Measurements from ENCODE around the gene TPX2.

The TPX2 gene

DNA sequence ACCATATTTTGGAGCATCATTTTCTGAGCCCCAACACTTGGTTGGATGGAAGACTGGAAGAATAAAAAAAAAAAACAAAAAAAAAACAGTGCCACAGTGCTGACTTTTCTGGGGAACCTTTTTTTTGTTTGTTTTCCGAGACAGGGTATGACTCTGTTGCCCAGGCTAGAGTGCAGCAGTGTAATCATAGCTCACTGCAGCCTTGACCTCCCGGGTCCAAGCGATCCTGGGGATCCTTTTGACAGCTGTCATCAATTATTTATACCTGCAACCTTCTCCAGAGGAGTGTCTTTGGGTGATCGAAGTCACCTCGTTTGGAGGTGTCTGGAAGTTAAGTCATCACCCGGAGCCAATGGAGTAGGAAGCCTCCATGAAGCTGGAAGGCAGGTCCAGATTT lies 7.8 kb upstream of the TPX2 start:
- Histone ChIP-seq H2AFZ (ENCODE audit: low read depth, low read length, severe bottlenecking) (no peak overlapping the region), H3K9me3 (ENCODE audit: insufficient read depth, low read length) (no peaks in the 10 kb centered on the region), H3K4me2 (ENCODE audit: low read depth, low read length, poor library complexity, severe bottlenecking) (no peak overlapping the region), H3F3A (ENCODE audit: insufficient read depth) (no peaks in the 10 kb centered on the region), H3K4me3 (ENCODE audit: insufficient read depth, low read length, poor library complexity, severe bottlenecking) (no peak overlapping the region), H3K9ac (ENCODE audit: low read length) (no peak overlapping the region), H3K9me2 (replicated peaks; ENCODE audit: insufficient read depth, low read length) (no peaks in the 10 kb centered on the region), H4K20me1 (ENCODE audit: low read depth, low read length) (no peaks in the 10 kb centered on the region), H3K79me2 (ENCODE audit: insufficient read depth, low read length) (no peaks in the 10 kb centered on the region), H3K36me3 (ENCODE audit: low read length) (no peaks in the 10 kb centered on the region), H3K27me3 (ENCODE audit: low read length) (no peaks in the 10 kb centered on the region), H3K27ac (ENCODE audit: low read depth, low read length) (no peak overlapping the region)
- TF ChIP-seq EZH2phosphoT487 (conservative IDR thresholded peaks at IDR 0.05; ENCODE audit: low read length), result no peak
- TF ChIP-seq, protein P1, sequence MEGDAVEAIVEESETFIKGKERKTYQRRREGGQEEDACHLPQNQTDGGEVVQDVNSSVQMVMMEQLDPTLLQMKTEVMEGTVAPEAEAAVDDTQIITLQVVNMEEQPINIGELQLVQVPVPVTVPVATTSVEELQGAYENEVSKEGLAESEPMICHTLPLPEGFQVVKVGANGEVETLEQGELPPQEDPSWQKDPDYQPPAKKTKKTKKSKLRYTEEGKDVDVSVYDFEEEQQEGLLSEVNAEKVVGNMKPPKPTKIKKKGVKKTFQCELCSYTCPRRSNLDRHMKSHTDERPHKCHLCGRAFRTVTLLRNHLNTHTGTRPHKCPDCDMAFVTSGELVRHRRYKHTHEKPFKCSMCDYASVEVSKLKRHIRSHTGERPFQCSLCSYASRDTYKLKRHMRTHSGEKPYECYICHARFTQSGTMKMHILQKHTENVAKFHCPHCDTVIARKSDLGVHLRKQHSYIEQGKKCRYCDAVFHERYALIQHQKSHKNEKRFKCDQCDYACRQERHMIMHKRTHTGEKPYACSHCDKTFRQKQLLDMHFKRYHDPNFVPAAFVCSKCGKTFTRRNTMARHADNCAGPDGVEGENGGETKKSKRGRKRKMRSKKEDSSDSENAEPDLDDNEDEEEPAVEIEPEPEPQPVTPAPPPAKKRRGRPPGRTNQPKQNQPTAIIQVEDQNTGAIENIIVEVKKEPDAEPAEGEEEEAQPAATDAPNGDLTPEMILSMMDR (IDR thresholded peaks at IDR 0.05; ENCODE audit: insufficient read depth, low read length, poor library complexity, severe bottlenecking), result no peak

DNA sequence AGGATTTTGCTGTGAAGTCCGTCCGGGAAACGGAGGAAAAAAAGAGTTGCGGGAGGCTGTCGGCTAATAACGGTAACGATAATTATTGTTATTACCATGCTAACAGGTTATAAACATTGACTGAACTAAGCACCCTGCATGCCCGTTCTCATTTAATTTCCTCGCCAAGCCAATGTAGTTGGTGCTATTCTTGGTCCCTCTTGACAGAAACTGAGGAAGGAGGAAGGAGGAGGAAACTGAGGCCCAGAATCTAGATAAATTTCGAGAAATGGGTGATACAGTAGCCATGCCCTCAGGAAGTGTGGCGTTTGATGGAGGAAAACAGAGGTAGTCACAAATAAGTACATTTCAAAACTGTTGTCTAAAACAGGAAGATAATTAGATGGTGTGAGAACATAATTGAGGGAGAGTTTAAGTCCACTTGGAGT lies 474 bp downstream of the TPX2 start:
- TF ChIP-seq, protein P1 (IDR thresholded peaks at IDR 0.05; ENCODE audit: insufficient read depth, low read length, poor library complexity, severe bottlenecking), result no peak
- no peak for TF ChIP-seq EZH2phosphoT487 (conservative IDR thresholded peaks at IDR 0.05; ENCODE audit: low read length)
- peaks cover 54% of the 10 kb centered on the region for H3K79me2 ChIP-seq (ENCODE audit: insufficient read depth, low read length)
- peak overlapping the region; percentile 92 for H3K4me3 ChIP-seq (ENCODE audit: insufficient read depth, low read length, poor library complexity, severe bottlenecking)
- H3K9me2 ChIP-seq (replicated peaks; ENCODE audit: insufficient read depth, low read length), result no peaks in the 10 kb centered on the region
- no peaks in the 10 kb centered on the region for H3F3A ChIP-seq (ENCODE audit: insufficient read depth)
- no peaks in the 10 kb centered on the region for H3K9me3 ChIP-seq (ENCODE audit: insufficient read depth, low read length)
- peak overlapping the region; percentile 86 for H2AFZ ChIP-seq (ENCODE audit: low read depth, low read length, severe bottlenecking)
- peaks cover 8% of the 10 kb centered on the region for H3K36me3 ChIP-seq (ENCODE audit: low read length)
- peak overlapping the region; percentile 82 for H3K9ac ChIP-seq (ENCODE audit: low read length)
- peak overlapping the region; percentile 71 for H3K27ac ChIP-seq (ENCODE audit: low read depth, low read length)
- peaks cover 5% of the 10 kb centered on the region; the same call in 1 of the 2 replicates for H4K20me1 ChIP-seq (ENCODE audit: low read depth, low read length)
- H3K27me3 ChIP-seq (ENCODE audit: low read length), result no peaks in the 10 kb centered on the region
- peak overlapping the region; percentile 89 for H3K4me2 ChIP-seq (ENCODE audit: low read depth, low read length, poor library complexity, severe bottlenecking)

DNA sequence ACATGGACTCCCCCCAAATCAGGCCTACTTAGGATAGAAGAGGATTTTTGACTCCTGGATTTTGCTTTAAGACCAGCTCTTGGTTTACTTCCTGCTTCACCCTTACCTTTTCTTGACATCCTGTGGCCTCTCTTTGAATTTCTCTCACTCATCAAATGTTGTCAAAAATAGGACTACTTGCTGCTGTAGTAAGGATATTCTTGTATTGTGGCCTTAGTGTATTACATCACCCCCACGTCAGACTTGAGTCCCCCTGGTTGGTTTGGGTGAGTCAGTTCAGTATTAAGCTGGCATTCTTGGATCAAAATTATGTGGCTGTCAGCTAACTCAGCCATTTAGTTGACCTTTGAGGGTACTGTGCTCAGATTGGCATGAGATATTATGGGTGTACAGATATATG lies 1.1 kb downstream of the TPX2 start:
- Histone ChIP-seq H3F3A (ENCODE audit: insufficient read depth) (no peaks in the 10 kb centered on the region), H3K4me2 (ENCODE audit: low read depth, low read length, poor library complexity, severe bottlenecking) (peak overlapping the region; percentile 89), H3K79me2 (ENCODE audit: insufficient read depth, low read length) (peaks cover 61% of the 10 kb centered on the region), H3K27me3 (ENCODE audit: low read length) (no peaks in the 10 kb centered on the region), H3K36me3 (ENCODE audit: low read length) (peaks cover 12% of the 10 kb centered on the region), H3K9ac (ENCODE audit: low read length) (peak overlapping the region; percentile 82), H2AFZ (ENCODE audit: low read depth, low read length, severe bottlenecking) (no peak overlapping the region), H3K4me3 (ENCODE audit: insufficient read depth, low read length, poor library complexity, severe bottlenecking) (peak overlapping the region; percentile 92), H4K20me1 (ENCODE audit: low read depth, low read length) (peaks cover 5% of the 10 kb centered on the region; the same call in 1 of the 2 replicates), H3K27ac (ENCODE audit: low read depth, low read length) (peak overlapping the region; percentile 71), H3K9me2 (replicated peaks; ENCODE audit: insufficient read depth, low read length) (no peaks in the 10 kb centered on the region), H3K9me3 (ENCODE audit: insufficient read depth, low read length) (no peaks in the 10 kb centered on the region)
- no peak for TF ChIP-seq EZH2phosphoT487 (conservative IDR thresholded peaks at IDR 0.05; ENCODE audit: low read length)

DNA sequence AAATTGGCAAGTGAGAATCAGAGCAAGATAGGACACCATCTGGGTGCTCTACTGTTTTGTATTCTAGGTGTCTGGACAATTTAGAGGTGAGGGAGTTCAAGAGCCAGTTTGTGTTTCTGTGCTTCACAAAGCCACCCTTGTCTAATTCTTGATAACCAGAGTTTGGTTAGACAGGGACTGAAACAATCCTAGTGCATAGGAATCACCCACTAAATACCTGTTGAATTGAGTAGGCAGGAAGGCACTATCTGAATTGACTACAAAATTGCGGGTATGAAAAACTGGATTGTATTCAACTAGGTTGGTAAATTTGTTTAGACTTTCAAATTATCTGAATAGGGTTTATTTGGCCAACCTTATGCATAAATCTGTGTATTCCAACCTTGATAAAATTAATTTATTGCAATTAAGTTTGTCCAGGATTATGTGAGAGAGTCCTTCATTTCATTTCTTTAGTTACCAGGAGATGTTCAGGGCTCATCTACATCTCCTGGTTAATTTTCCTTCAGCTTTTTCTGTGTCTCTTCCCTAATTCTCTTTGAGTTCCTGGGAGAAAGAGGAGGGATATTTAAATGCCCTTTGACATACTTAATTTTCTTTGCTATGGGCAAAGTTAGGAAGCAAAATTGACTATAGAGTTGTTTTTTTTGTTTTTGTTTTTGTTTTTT lies 1.7 kb downstream of the TPX2 start:
- Histone ChIP-seq H3K9me3 (ENCODE audit: insufficient read depth, low read length) (no peaks in the 10 kb centered on the region), H3K4me2 (ENCODE audit: low read depth, low read length, poor library complexity, severe bottlenecking) (peak overlapping the region; percentile 89), H3K9me2 (replicated peaks; ENCODE audit: insufficient read depth, low read length) (no peaks in the 10 kb centered on the region), H3K9ac (ENCODE audit: low read length) (peak overlapping the region; percentile 82), H3K36me3 (ENCODE audit: low read length) (peaks cover 14% of the 10 kb centered on the region), H3K27ac (ENCODE audit: low read depth, low read length) (peak overlapping the region; percentile 71), H3K4me3 (ENCODE audit: insufficient read depth, low read length, poor library complexity, severe bottlenecking) (peak overlapping the region; percentile 92), H3K79me2 (ENCODE audit: insufficient read depth, low read length) (peaks cover 67% of the 10 kb centered on the region), H3F3A (ENCODE audit: insufficient read depth) (peaks cover under 1% of the 10 kb centered on the region; the same call in 1 of the 2 replicates), H4K20me1 (ENCODE audit: low read depth, low read length) (peaks cover 9% of the 10 kb centered on the region; the same call in 1 of the 2 replicates), H2AFZ (ENCODE audit: low read depth, low read length, severe bottlenecking) (no peak overlapping the region), H3K27me3 (ENCODE audit: low read length) (no peaks in the 10 kb centered on the region)
- TF ChIP-seq, protein P1 (IDR thresholded peaks at IDR 0.05; ENCODE audit: insufficient read depth, low read length, poor library complexity, severe bottlenecking), result no peak
- no peak for TF ChIP-seq EZH2phosphoT487 (conservative IDR thresholded peaks at IDR 0.05; ENCODE audit: low read length)
